Effector memory CD4-positive, alpha-beta T cell (primary cell): ENCODE results near the gene SLC35B1.

Source experiments
- DNase-seq, 3 donors: peaks; one replicate each; pipeline ENCODE4 v3.0.0-alpha.2; 2020
- H3K27ac ChIP-seq: 2 replicates; pipeline ENCODE4 v1.7.0; 2013; ENCODE audit warnings: mild to moderate bottlenecking, low read length, moderate library complexity; ENCODE audit not compliant: insufficient read depth, poor library complexity, severe bottlenecking
- H3K27me3 ChIP-seq: replicated peaks from 2 replicates; pipeline ENCODE4 v1.7.0; 2013; ENCODE audit warnings: mild to moderate bottlenecking, low read length; ENCODE audit not compliant: insufficient read depth, control insufficient read depth, poor library complexity, severe bottlenecking
- H3K36me3 ChIP-seq: 2 replicates; pipeline ENCODE4 v1.7.0; 2013; ENCODE audit warnings: mild to moderate bottlenecking, low read length, moderate library complexity; ENCODE audit not compliant: control insufficient read depth, insufficient read depth
- H3K4me1 ChIP-seq: 2 replicates; pipeline ENCODE4 v1.7.0; 2013; ENCODE audit warnings: low read length, mild to moderate bottlenecking; ENCODE audit not compliant: control insufficient read depth, insufficient read depth, poor library complexity, severe bottlenecking
- H3K4me3 ChIP-seq: 2 replicates; pipeline ENCODE4 v1.7.0; 2013; ENCODE audit warnings: low read length, low read depth, mild to moderate bottlenecking; ENCODE audit not compliant: insufficient read depth, poor library complexity, severe bottlenecking
- H3K9me3 ChIP-seq: 2 replicates; pipeline ENCODE4 v1.7.0; 2013; ENCODE audit warnings: mild to moderate bottlenecking, low read length, moderate library complexity; ENCODE audit not compliant: control insufficient read depth

Gene SLC35B1

DNA sequence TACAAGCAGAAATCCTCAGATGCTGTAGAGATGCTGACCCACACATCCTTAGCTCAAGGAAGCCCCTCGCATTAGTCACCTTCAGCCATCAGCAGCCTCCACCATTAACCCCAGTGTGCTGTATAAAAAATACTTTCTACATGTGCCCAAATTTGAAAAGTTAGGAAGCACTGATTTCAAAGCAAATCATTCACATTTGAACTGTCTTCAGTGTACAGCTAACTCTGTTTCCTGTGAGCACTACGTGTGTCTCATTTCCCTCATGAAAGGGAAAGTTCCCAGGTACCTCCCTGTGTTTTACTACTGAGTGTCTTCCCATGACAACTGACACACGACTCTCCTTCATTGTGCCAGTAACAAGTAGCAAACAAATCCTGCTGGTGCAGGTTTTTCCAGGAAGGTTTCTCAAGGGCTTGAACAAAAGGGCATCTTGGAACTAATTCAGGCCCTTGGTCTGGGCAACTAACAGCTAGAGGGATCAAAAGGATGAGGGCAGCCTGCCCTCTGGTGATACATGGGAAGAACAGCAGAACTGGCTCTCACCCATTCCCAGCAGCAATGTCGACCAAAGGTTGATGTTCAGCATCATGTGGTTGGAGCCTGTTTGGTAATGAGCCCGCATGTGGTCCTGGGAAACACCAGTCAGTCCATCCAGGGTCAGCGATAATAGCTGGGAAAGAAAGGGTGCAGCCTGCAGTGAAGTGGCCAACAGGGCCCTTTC lies 4.0 kb downstream of the SLC35B1 start:
- no peak overlapping the region for H3K27ac ChIP-seq
- no peak for DNase-seq

GRCh38 chr17:49700960-49701359 lies 6.8 kb downstream of the SLC35B1 start:
- H3K4me1 ChIP-seq: peaks cover 7% of the 10 kb centered on the region
- H3K36me3 ChIP-seq: peaks cover 55% of the 10 kb centered on the region
- no peak overlapping the region for H3K27ac ChIP-seq
- DNase-seq: no peak
- no peaks in the 10 kb centered on the region for H3K9me3 ChIP-seq
- no peak overlapping the region for H3K4me3 ChIP-seq
- H3K27me3 ChIP-seq: no peaks in the 10 kb centered on the region

More for the DNA sequence above, 4.0 kb downstream of the SLC35B1 start:
- Histone ChIP-seq H3K9me3 (no peaks in the 10 kb centered on the region), H3K27me3 (no peaks in the 10 kb centered on the region), H3K36me3 (peaks cover 57% of the 10 kb centered on the region), H3K4me3 (no peak overlapping the region), H3K4me1 (peaks cover 18% of the 10 kb centered on the region)

DNA sequence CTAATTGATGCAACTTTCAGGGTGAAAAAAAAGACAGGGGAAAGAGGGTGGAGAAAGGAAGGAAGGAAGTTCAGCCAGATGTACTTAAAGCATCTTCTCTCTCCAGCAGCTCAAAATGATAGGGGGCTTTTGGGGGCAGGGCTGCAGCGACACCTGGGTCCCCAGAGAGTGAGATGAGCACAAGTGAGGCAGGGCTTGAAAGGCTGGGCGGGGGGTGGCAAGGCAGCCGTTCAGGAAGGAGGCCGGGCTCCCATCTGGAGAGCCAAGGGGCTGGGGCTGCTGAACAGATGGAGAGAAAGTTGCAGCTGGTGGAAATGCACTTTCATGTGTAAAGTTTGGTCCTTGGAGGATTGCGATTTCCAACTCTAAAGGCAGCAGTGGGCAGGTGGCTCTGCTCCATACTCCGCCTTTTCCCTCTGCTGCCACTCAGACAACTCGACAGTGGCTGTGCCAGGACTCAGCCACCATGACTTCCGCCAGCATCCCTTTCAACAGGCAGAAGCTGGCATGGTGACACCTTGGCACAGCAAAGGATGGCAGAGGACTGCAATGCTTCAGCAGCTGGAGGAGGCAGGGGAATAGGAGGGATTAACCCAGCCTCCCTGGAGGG lies 7.7 kb downstream of the SLC35B1 start:
- H3K27ac ChIP-seq: no peak overlapping the region
- no peak overlapping the region for H3K4me3 ChIP-seq
- H3K27me3 ChIP-seq: no peaks in the 10 kb centered on the region
- no peaks in the 10 kb centered on the region for H3K9me3 ChIP-seq
- peaks cover 14% of the 10 kb centered on the region for H3K4me1 ChIP-seq
- DNase-seq: no peak
- H3K36me3 ChIP-seq: peaks cover 46% of the 10 kb centered on the region

DNA sequence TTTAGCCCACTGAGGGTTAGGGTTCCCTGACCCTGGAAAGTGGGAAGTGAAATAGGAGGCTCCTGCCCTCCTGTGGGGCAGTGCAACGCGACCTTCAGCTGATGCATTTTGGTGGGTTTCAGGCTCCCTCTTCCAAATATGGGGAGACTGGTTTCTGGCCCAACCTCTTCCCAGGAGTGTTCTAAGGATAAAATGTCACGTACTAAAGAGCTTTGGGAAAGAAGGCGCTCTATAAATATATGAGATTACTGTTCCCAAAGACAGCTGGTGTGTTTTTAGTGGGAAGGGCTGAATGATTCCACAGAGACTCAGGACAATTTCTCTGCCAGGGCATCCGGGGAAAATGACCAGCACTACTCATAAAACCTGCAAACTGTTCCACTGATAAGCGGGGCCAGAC lies 9.8 kb downstream of the SLC35B1 start:
- Histone ChIP-seq H3K4me3 (no peak overlapping the region), H3K9me3 (no peaks in the 10 kb centered on the region), H3K4me1 (peaks cover 14% of the 10 kb centered on the region), H3K36me3 (peaks cover 26% of the 10 kb centered on the region), H3K27me3 (no peaks in the 10 kb centered on the region), H3K27ac (no peak overlapping the region)
- no peak for DNase-seq

DNA sequence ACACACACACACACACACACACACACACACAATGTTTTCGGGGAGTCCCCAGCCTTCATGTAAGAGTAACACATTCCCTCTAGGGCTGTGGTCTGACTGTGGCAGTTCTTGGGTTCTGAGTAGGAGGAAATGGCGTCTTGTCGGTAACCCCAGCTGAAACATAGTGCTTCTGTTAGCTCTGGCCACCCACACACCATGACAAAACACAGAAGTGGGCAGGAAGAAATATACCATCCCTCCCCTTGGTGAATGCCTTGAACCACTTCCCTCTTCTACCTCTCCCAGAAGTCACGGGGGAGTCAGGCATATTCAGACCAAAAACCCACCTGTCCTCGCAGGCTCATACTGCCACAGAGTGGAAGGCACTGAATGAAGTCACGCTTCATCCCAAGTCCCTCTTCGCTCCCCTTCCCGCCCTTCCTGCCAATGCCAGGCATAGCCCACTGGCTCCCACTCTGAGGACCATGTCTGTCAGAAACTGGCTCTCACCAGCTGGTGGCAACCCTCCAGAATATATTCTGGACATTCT lies 11.5 kb downstream of the SLC35B1 start:
- H3K27me3 ChIP-seq: no peaks in the 10 kb centered on the region
- peak; percentile 22 to 44 (median 34) for DNase-seq
- peaks cover 12% of the 10 kb centered on the region for H3K36me3 ChIP-seq
- H3K4me3 ChIP-seq: no peak overlapping the region
- no peaks in the 10 kb centered on the region for H3K9me3 ChIP-seq
- peaks cover 14% of the 10 kb centered on the region for H3K4me1 ChIP-seq
- H3K27ac ChIP-seq: peak overlapping the region; percentile 34

DNA sequence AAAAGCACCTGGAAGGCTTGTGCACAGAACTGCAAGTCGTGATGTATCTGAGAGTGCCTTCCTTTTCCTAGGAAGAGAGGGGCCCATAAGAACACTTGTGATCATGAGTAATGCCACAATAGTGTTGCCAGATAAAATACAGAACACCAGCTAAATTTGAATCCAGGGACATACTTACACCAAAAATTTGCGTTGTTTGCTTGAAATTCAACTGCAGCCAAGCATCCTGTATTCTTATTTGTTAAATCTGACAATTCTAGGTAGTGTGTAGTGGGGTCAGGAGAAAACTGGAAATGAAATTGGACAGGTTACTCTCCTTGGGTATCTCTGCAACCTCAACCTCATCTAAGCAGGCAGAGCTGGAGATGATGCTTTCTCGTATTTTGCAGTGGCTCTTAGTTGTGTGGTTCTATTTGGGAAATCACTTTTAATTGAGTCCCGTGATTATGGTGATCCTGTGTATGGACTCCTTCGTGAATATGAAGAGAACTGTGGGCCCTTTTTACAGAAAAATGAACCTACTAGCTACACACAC lies 12.0 kb downstream of the SLC35B1 start:
- Histone ChIP-seq H3K9me3 (no peaks in the 10 kb centered on the region), H3K27ac (peak overlapping the region; percentile 34), H3K27me3 (no peaks in the 10 kb centered on the region), H3K4me1 (peaks cover 14% of the 10 kb centered on the region), H3K36me3 (peaks cover 6% of the 10 kb centered on the region), H3K4me3 (no peak overlapping the region)
- DNase-seq: no peak

GRCh38 chr17:49694847-49695697 lies 12.7 kb downstream of the SLC35B1 start:
- H3K4me1 ChIP-seq: peaks cover 14% of the 10 kb centered on the region
- no peak overlapping the region for H3K4me3 ChIP-seq
- no peaks in the 10 kb centered on the region for H3K27me3 ChIP-seq
- H3K9me3 ChIP-seq: no peaks in the 10 kb centered on the region
- no peaks in the 10 kb centered on the region for H3K36me3 ChIP-seq
- no peak overlapping the region for H3K27ac ChIP-seq
- DNase-seq: peak; percentile 34 to 59 (median 41)

GRCh38 chr17:49692751-49693150 lies 15.0 kb downstream of the SLC35B1 start:
- Histone ChIP-seq H3K4me1 (peaks cover 25% of the 10 kb centered on the region), H3K9me3 (no peaks in the 10 kb centered on the region), H3K27ac (no peak overlapping the region), H3K4me3 (no peak overlapping the region), H3K27me3 (no peaks in the 10 kb centered on the region), H3K36me3 (no peaks in the 10 kb centered on the region)
- no peak for DNase-seq

- no peak for DNase-seq
- H3K27me3 ChIP-seq: no peaks in the 10 kb centered on the region
- H3K4me1 ChIP-seq: peaks cover 31% of the 10 kb centered on the region
- no peak overlapping the region for H3K27ac ChIP-seq
- H3K4me3 ChIP-seq: no peak overlapping the region
- H3K36me3 ChIP-seq: no peaks in the 10 kb centered on the region
- no peaks in the 10 kb centered on the region for H3K9me3 ChIP-seq
Observed at GRCh38 chr17:49691677-49692191, 16.0 kb downstream of the SLC35B1 start.
